Ovary (tissue), 3 donors: ENCODE results near the gene AKR1B1.

Source experiments
- CTCF ChIP-seq, 3 donors: fragments of 450-650 bp in 2 of 3; fragments of 200-600 bp in 1 of 3; IDR thresholded peaks; one replicate each; pipeline versions ENCODE4 v1.5.1 to v1.8.0; 2016 to 2022; ENCODE audit warnings: antibody characterized with exemption in 3 of 3, mild to moderate bottlenecking in 1 of 3
- EP300 ChIP-seq: sonication (generic); formaldehyde crosslinking; IDR thresholded peaks from one replicate; pipeline ENCODE4 v1.6.1; 2017; ENCODE audit warnings: antibody characterized with exemption
- POLR2A ChIP-seq: fragments of 450-650 bp; IDR thresholded peaks from one replicate; pipeline ENCODE4 v1.6.1; 2017; ENCODE audit warnings: antibody characterized with exemption, mild to moderate bottlenecking, moderate library complexity
- donor health status: DM: no; HTN: no; CAD: no.

- TF ChIP-seq CTCF (IDR thresholded peaks at IDR 0.05), result no peak
- TF ChIP-seq EP300, result no peak
- TF ChIP-seq POLR2A, result no peak
These were observed 18.4 kb downstream of the AKR1B1 start for GRCh38 chr7:134440476-134440875.
